ENCODE measurements around the gene DENND2D. TPM values are rescaled to one million over a fixed set of nuclear protein-coding genes. Genes with fewer than 3 reads are reported as not detected.

Gene DENND2D
- polyA plus RNA-seq, 1 donor from 2014 or later = not detected

DNA sequence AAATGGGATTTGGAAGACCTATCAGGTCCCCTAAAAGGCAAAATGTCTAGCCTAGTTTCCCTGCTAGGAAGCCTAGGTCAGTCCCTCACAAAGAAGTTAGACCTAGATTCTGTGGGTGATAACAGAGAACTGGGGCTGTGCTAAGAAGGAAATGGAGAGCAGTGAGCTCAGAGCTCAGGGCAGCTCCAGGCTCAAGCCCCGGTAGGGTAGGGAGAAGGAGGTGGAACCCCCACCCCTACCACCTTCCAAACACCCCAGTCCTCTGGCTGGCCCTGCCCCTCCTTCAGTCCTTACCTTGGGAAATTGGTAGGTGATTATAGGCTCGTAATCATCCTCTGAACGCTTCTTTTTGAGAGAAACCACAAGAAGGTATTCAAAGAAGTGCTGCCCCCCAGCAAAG, 1.1 kb downstream of the DENND2D start:
- no peak overlapping the region for H3K4me2 ChIP-seq (ENCODE audit: low read length)
- H3K9me2 ChIP-seq (ENCODE audit: insufficient read depth, low read length) = no peaks in the 10 kb centered on the region
- H3K9ac ChIP-seq (ENCODE audit: low read length) = no peak overlapping the region
- H3K36me3 ChIP-seq (ENCODE audit: insufficient read depth, low read length) = no peaks in the 10 kb centered on the region
- H3K4me3 ChIP-seq (ENCODE audit: low read length) = no peak overlapping the region
- no peak for TF ChIP-seq SMC3 (conservative IDR thresholded peaks at IDR 0.05; ENCODE audit: poor library complexity)
- TF ChIP-seq, protein P1, sequence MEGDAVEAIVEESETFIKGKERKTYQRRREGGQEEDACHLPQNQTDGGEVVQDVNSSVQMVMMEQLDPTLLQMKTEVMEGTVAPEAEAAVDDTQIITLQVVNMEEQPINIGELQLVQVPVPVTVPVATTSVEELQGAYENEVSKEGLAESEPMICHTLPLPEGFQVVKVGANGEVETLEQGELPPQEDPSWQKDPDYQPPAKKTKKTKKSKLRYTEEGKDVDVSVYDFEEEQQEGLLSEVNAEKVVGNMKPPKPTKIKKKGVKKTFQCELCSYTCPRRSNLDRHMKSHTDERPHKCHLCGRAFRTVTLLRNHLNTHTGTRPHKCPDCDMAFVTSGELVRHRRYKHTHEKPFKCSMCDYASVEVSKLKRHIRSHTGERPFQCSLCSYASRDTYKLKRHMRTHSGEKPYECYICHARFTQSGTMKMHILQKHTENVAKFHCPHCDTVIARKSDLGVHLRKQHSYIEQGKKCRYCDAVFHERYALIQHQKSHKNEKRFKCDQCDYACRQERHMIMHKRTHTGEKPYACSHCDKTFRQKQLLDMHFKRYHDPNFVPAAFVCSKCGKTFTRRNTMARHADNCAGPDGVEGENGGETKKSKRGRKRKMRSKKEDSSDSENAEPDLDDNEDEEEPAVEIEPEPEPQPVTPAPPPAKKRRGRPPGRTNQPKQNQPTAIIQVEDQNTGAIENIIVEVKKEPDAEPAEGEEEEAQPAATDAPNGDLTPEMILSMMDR (IDR thresholded peaks at IDR 0.05; ENCODE audit: poor library complexity, severe bottlenecking) = no peak
- no peak for TF ChIP-seq EP300 (conservative IDR thresholded peaks at IDR 0.05; ENCODE audit: poor library complexity, severe bottlenecking)
- TF ChIP-seq MXI1 (conservative IDR thresholded peaks at IDR 0.05; ENCODE audit: poor library complexity, severe bottlenecking) = no peak
- no peak for TF ChIP-seq RAD21 (conservative IDR thresholded peaks at IDR 0.05)
- TF ChIP-seq POLR2AphosphoS5 (IDR thresholded peaks at IDR 0.05) = no peak
- no peak for TF ChIP-seq TAF1 (IDR thresholded peaks at IDR 0.05; ENCODE audit: low read depth)
- no peak for TF ChIP-seq EZH2 (IDR thresholded peaks at IDR 0.05; ENCODE audit: borderline replicate concordance, insufficient read depth, low read length, poor library complexity, severe bottlenecking)
- TF ChIP-seq REST (IDR thresholded peaks at IDR 0.05; ENCODE audit: borderline replicate concordance) = no peak
- H3K9me3 ChIP-seq (ENCODE audit: low read length) = no peaks in the 10 kb centered on the region
- no peaks in the 10 kb centered on the region for H3K79me2 ChIP-seq (replicated peaks; ENCODE audit: insufficient read depth, low read length)
- H3K27ac ChIP-seq (ENCODE audit: low read length) = no peak overlapping the region
- H3F3A ChIP-seq (ENCODE audit: insufficient read depth, low read length, poor library complexity, severe bottlenecking) = no peaks in the 10 kb centered on the region
- H2AFZ ChIP-seq (ENCODE audit: low read depth, low read length) = no peak overlapping the region
- no peaks in the 10 kb centered on the region for H4K20me1 ChIP-seq (ENCODE audit: insufficient read depth)
- H3K27me3 ChIP-seq (ENCODE audit: insufficient read depth, low read depth, low read length) = peaks cover 20% of the 10 kb centered on the region

DNA sequence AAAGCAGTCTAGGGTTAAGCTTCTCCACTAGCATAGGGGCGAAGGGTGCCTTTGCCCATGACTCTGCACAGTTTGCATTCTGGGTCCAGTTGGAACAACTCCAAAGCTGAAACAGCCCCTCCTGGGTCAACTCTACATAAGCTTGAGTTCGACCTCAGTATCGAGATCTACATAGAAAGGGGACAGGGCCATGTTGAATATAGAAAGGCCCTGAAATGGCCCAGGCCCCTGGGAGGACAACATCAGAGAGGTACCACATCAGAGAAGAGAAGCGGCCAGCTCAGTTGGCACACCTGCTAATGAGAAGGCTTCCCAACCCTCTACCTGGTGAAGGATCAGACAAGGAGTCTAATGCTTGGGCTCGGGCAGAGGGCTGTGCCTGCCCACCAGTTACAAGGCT, 1.6 kb downstream of the DENND2D start:
- TF ChIP-seq EP300 (conservative IDR thresholded peaks at IDR 0.05; ENCODE audit: poor library complexity, severe bottlenecking) = no peak
- TF ChIP-seq EZH2 (IDR thresholded peaks at IDR 0.05; ENCODE audit: borderline replicate concordance, insufficient read depth, low read length, poor library complexity, severe bottlenecking) = no peak
- no peak for TF ChIP-seq SMC3 (conservative IDR thresholded peaks at IDR 0.05; ENCODE audit: poor library complexity)
- TF ChIP-seq REST (IDR thresholded peaks at IDR 0.05; ENCODE audit: borderline replicate concordance) = no peak
- TF ChIP-seq, protein P1 (IDR thresholded peaks at IDR 0.05; ENCODE audit: poor library complexity, severe bottlenecking) = no peak
- no peak for TF ChIP-seq MXI1 (conservative IDR thresholded peaks at IDR 0.05; ENCODE audit: poor library complexity, severe bottlenecking)
- TF ChIP-seq TAF1 (IDR thresholded peaks at IDR 0.05; ENCODE audit: low read depth) = no peak
- no peak for TF ChIP-seq POLR2AphosphoS5 (IDR thresholded peaks at IDR 0.05)
- TF ChIP-seq RAD21 (conservative IDR thresholded peaks at IDR 0.05) = no peak
- H3K9me2 ChIP-seq (ENCODE audit: insufficient read depth, low read length) = no peaks in the 10 kb centered on the region
- H3K27me3 ChIP-seq (ENCODE audit: insufficient read depth, low read depth, low read length) = peaks cover 15% of the 10 kb centered on the region
- no peaks in the 10 kb centered on the region for H3K9me3 ChIP-seq (ENCODE audit: low read length)
- H3F3A ChIP-seq (ENCODE audit: insufficient read depth, low read length, poor library complexity, severe bottlenecking) = no peaks in the 10 kb centered on the region
- H2AFZ ChIP-seq (ENCODE audit: low read depth, low read length) = no peak overlapping the region
- H3K27ac ChIP-seq (ENCODE audit: low read length) = no peak overlapping the region
- no peak overlapping the region for H3K4me3 ChIP-seq (ENCODE audit: low read length)
- no peaks in the 10 kb centered on the region for H4K20me1 ChIP-seq (ENCODE audit: insufficient read depth)
- H3K79me2 ChIP-seq (replicated peaks; ENCODE audit: insufficient read depth, low read length) = no peaks in the 10 kb centered on the region
- H3K9ac ChIP-seq (ENCODE audit: low read length) = no peak overlapping the region
- H3K36me3 ChIP-seq (ENCODE audit: insufficient read depth, low read length) = no peaks in the 10 kb centered on the region
- H3K4me2 ChIP-seq (ENCODE audit: low read length) = no peak overlapping the region

Measured in neural cell (in vitro differentiated cells).